IMR-90 (cell line): ENCODE measurements around the gene CHMP4A. TPM values are rescaled to one million over a fixed set of nuclear protein-coding genes. Genes with fewer than 3 reads are reported as not detected.

ENCODE experiments used
- ATAC-seq: fragments of 200-7000 bp; cut with Tn5 transposase; 2 replicates; pipeline ENCODE4 v1.9.1; 2020; ENCODE audit warnings: low read depth, mild to moderate bottlenecking, moderate library complexity
- BruUV-seq: library from RNA; stranded (reverse); fragments of 400-500 nt; replicated peaks from 2 replicates; lab custom pipeline; 2021; lab: Mats Ljungman, UMichigan
- CTCF ChIA-PET: fragments of 300-600 bp; formaldehyde crosslinking; extraction: SDS; loops from one replicate; lab custom pipeline; 2021; ENCODE audit warnings: antibody characterized with exemption; lab: Yijun Ruan, JAX
- POLR2A ChIA-PET: fragments of 300-600 bp; sonication (Branson Sonifier 250); formaldehyde crosslinking; loops from one replicate; lab custom pipeline; 2022; ENCODE audit warnings: antibody characterized with exemption; ENCODE audit not compliant: unreplicated experiment; lab: Charles Lee
- DNase-seq: peaks from one replicate; pipeline ENCODE4 v3.0.0; 2013
- H2AFZ ChIP-seq: replicated peaks from 2 replicates; pipeline ENCODE3; 2013; ENCODE audit warnings: low read length, mild to moderate bottlenecking; ENCODE audit not compliant: poor library complexity
- H2AK5ac ChIP-seq: 2 replicates; pipeline ENCODE4 v1.6.1; 2013; ENCODE audit warnings: low read depth, low read length, inconsistent platforms
- H2AK9ac ChIP-seq: replicated peaks from 2 replicates; pipeline ENCODE3; 2013; ENCODE audit warnings: mild to moderate bottlenecking, low read depth, low read length, moderate library complexity; ENCODE audit not compliant: poor library complexity
- H2BK120ac ChIP-seq: 2 replicates; pipeline ENCODE4 v1.6.1; 2013; ENCODE audit warnings: low read depth, low read length, inconsistent platforms
- H2BK15ac ChIP-seq: 3 replicates; pipeline ENCODE4 v1.6.1; 2013; ENCODE audit warnings: low read depth, low read length, inconsistent platforms
- H2BK20ac ChIP-seq: 2 replicates; pipeline ENCODE4 v1.6.1; 2013; ENCODE audit warnings: low read depth, mild to moderate bottlenecking, inconsistent platforms, low read length, moderate library complexity
- H2BK5ac ChIP-seq: 2 replicates; pipeline ENCODE4 v1.6.1; 2013; ENCODE audit warnings: mild to moderate bottlenecking, low read depth, low read length, inconsistent platforms; ENCODE audit not compliant: poor library complexity, severe bottlenecking
- H3K14ac ChIP-seq: replicated peaks from 2 replicates; pipeline ENCODE4 v1.6.1; 2013; ENCODE audit warnings: low read depth, low read length, inconsistent platforms
- H3K18ac ChIP-seq: 2 replicates; pipeline ENCODE4 v1.6.1; 2013; ENCODE audit warnings: low read depth, low read length, control low read depth
- H3K23ac ChIP-seq: 2 replicates; pipeline ENCODE4 v1.6.1; 2013; ENCODE audit warnings: low read depth, low read length, inconsistent platforms
- H3K27ac ChIP-seq: 2 replicates; pipeline ENCODE4 v1.5.1; 2013; ENCODE audit warnings: mild to moderate bottlenecking, control low read depth, low read length; ENCODE audit not compliant: insufficient read depth
- H3K27me3 ChIP-seq: 2 replicates; pipeline ENCODE4 v1.6.1; 2013; ENCODE audit warnings: low read length; ENCODE audit not compliant: control insufficient read depth, insufficient read depth
- H3K36me3 ChIP-seq: 2 replicates; pipeline ENCODE4 v1.6.1; 2013; ENCODE audit warnings: low read length, mixed read lengths; ENCODE audit not compliant: control insufficient read depth, insufficient read depth
- H3K4ac ChIP-seq: 2 replicates; pipeline ENCODE4 v1.6.1; 2013; ENCODE audit warnings: low read depth, low read length, inconsistent platforms
- H3K4me1 ChIP-seq: 2 replicates; pipeline ENCODE4 v1.6.1; 2013; ENCODE audit warnings: low read length, mixed read lengths; ENCODE audit not compliant: control insufficient read depth, insufficient read depth
- H3K4me2 ChIP-seq: 2 replicates; pipeline ENCODE4 v1.6.1; 2013; ENCODE audit warnings: low read depth, mild to moderate bottlenecking, control low read depth, low read length, moderate library complexity
- H3K4me3 ChIP-seq: 2 replicates; pipeline ENCODE4 v1.5.1; 2013; ENCODE audit warnings: low read depth, mild to moderate bottlenecking, control low read depth, low read length, moderate library complexity; ENCODE audit not compliant: insufficient read depth
- H3K56ac ChIP-seq: 2 replicates; pipeline ENCODE4 v1.6.1; 2013; ENCODE audit warnings: low read length, inconsistent platforms; ENCODE audit not compliant: insufficient read depth; ENCODE audit errors: extremely low read depth
- H3K79me1 ChIP-seq, 2 experiments: 2 replicates each; pipeline ENCODE4 v1.6.1; 2013; ENCODE audit warnings: low read length in 2 of 2, inconsistent platforms in 1 of 2, low read depth in 1 of 2
- H3K9ac ChIP-seq: 2 replicates; pipeline ENCODE4 v1.6.1; 2013; ENCODE audit warnings: low read depth, low read length, control low read depth
- H3K9me1 ChIP-seq: 2 replicates; pipeline ENCODE4 v1.6.1; 2013; ENCODE audit warnings: low read length, inconsistent platforms; ENCODE audit not compliant: insufficient read depth
- H3K9me3 ChIP-seq: 2 replicates; pipeline ENCODE4 v1.6.1; 2013; ENCODE audit warnings: low read length; ENCODE audit not compliant: control insufficient read depth, insufficient read depth
- H4K20me1 ChIP-seq: 2 replicates; pipeline ENCODE4 v1.6.1; 2013; ENCODE audit warnings: low read length, inconsistent platforms; ENCODE audit not compliant: insufficient read depth
- H4K5ac ChIP-seq: 2 replicates; pipeline ENCODE4 v1.6.1; 2013; ENCODE audit warnings: mild to moderate bottlenecking, low read depth, low read length, control low read depth
- H4K8ac ChIP-seq, 2 experiments: 2 replicates each; pipeline ENCODE4 v1.6.1; 2013; ENCODE audit warnings: low read depth in 2 of 2, low read length in 2 of 2, control low read depth in 1 of 2, inconsistent platforms in 1 of 2
- H4K91ac ChIP-seq: 2 replicates; pipeline ENCODE4 v1.6.1; 2013; ENCODE audit warnings: low read depth, low read length, inconsistent platforms; ENCODE audit not compliant: insufficient read depth
- BHLHE40 ChIP-seq: fragments of 150-350 bp; IDR thresholded peaks from 2 replicates; pipeline ENCODE4 v1.6.1; 2016; ENCODE audit warnings: mild to moderate bottlenecking, low read depth, low read length
- CEBPB ChIP-seq: IDR thresholded peaks from 2 replicates; pipeline ENCODE4 v1.6.1; 2012; ENCODE audit warnings: low read depth, low read length, improper control_type of control experiment
- CHD1 ChIP-seq: IDR thresholded peaks from 2 replicates; pipeline ENCODE4 v1.6.1; 2012; ENCODE audit warnings: low read depth, low read length, improper control_type of control experiment
- FOS ChIP-seq: fragments of 150-350 bp; IDR thresholded peaks from 2 replicates; pipeline ENCODE4 v1.6.1; 2016; ENCODE audit warnings: low read depth, low read length
- MAFK ChIP-seq: IDR thresholded peaks from 2 replicates; pipeline ENCODE4 v1.6.1; 2012; ENCODE audit warnings: low read depth, low read length, improper control_type of control experiment
- MAZ ChIP-seq: IDR thresholded peaks from 2 replicates; pipeline ENCODE4 v1.6.1; 2012; ENCODE audit warnings: low read depth, mild to moderate bottlenecking, low read length, improper control_type of control experiment, moderate library complexity, borderline replicate concordance
- NFE2L2 ChIP-seq: fragments of 150-350 bp; IDR thresholded peaks from 2 replicates; pipeline ENCODE4 v1.6.1; 2016; ENCODE audit warnings: low read depth, mild to moderate bottlenecking, low read length
- POLR2A ChIP-seq: IDR thresholded peaks from 2 replicates; pipeline ENCODE4 v1.6.1; 2012; ENCODE audit warnings: mild to moderate bottlenecking, low read depth, low read length
- RAD21 ChIP-seq: IDR thresholded peaks from 2 replicates; pipeline ENCODE4 v1.6.1; 2012; ENCODE audit warnings: low read length, improper control_type of control experiment
- RFX5 ChIP-seq: IDR thresholded peaks from 2 replicates; pipeline ENCODE4 v1.8.0; 2012; ENCODE audit warnings: low read depth, mild to moderate bottlenecking, low read length, moderate library complexity
- SMC3 ChIP-seq: fragments of 150-350 bp; IDR thresholded peaks from 2 replicates; pipeline ENCODE4 v1.6.1; 2016; ENCODE audit warnings: low read depth, mild to moderate bottlenecking, antibody characterized with exemption, low read length, moderate library complexity
- WGBS, 2 experiments: methylation state at CpG; one replicate each; pipeline versions ENCODE4 v1.1.5 to v1.1.7; 2013; ENCODE audit warnings: missing lambda C conversion rate in 2 of 2; ENCODE audit not compliant: insufficient read length in 1 of 2; ENCODE audit errors: extremely low coverage in 2 of 2; 5-methylcytosine and 5-hydroxymethylcytosine counted together
- dilution Hi-C: fragments of 300-500 bp; cut with HindIII; formaldehyde crosslinking; loops from one replicate; pipeline ENCODE4 v1.14.3; 2018; ENCODE audit warnings: low sequenced_read_pairs; ENCODE audit not compliant: unreplicated experiment
- in situ Hi-C: fragments of 300-500 bp; cut with MboI; formaldehyde crosslinking; loops from 3 replicates; pipeline ENCODE4 v1.14.3; 2019; ENCODE audit warnings: low sequenced_read_pairs, inconsistent platforms, mixed read lengths
- intact Hi-C: fragments of 100-400 bp; cut with micrococcal nuclease; formaldehyde crosslinking; loops from 2 replicates; pipeline ENCODE4 v1.10.0; 2022
- polyA plus RNA-seq, 3 experiments: library from polyadenylated mRNA; depleted of rRNA; stranded (reverse); fragments of >200 nt; gene quantifications; 2 replicates each; pipeline ENCODE4 v1.2.3, GENCODE V29; 2012; ENCODE audit warnings: low replicate concordance in 1 of 3
- total RNA-seq: library from RNA; depleted of rRNA; stranded (reverse); fragments of >200 nt; gene quantifications from 2 replicates; pipeline ENCODE4 v1.2.3, GENCODE V29; 2012
- TF ChIP-seq, protein P1 (sequence below): fragments of 150-350 bp; IDR thresholded peaks from 2 replicates; pipeline ENCODE4 v1.6.1; 2017; ENCODE audit warnings: mild to moderate bottlenecking, antibody characterized with exemption, low read length, low read depth
- TF ChIP-seq, protein P2 (sequence below): conservative IDR thresholded peaks from 2 replicates; pipeline ENCODE4 v1.5.1; 2012; ENCODE audit warnings: mild to moderate bottlenecking, low read depth, low read length, improper control_type of control experiment

Gene CHMP4A
- total and polyA plus RNA-seq, 2 of the 4 experiments (the other 2 are of a cell fraction) = 22.0 to 63.8 TPM

DNA sequence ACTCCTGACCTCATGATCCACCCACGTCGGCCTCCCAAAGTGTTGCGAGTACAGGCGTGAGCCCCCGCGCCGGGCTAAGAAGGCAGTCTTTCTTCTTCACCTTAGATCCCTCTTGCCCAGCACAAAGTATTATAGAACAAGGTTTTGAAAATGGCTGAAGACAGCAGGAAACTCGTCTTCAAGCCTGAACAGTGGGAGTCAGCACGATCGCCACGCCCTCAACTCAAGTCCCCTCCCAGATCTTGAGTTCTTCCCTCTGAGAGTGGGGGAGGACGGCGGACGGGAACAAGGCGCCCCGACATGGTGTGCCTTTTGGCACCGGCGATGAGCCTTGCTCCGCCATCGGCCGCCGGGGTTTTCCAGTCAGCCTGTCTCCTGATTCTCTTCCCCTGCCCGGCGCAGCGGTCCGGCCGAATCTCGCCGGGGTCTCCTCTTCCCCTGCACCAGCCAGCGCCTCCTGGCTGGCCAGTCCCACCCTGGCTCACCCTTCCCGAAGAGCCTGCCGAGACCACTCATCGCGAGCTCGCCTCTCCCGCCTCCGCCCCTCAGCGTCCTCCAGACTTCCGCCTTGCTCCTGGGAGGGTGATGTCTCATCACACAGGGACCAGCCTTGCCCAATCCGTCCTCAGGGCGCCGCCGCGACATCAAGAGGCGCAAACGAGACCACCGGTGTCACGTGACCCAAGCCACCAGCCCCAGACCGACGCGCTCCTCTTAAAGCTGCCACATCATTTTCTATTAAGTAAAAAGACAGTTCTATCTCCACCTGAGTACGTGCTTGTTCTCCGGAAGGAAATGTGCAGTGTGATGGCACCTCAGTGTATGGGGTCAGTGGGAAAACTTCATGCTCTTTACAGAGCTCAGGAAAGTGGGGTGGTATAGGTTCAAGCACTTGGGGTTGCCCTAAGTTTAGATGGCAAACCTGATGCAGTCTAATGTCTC is at the start of gene CHMP4A (continued):
- TF ChIP-seq, protein P1, sequence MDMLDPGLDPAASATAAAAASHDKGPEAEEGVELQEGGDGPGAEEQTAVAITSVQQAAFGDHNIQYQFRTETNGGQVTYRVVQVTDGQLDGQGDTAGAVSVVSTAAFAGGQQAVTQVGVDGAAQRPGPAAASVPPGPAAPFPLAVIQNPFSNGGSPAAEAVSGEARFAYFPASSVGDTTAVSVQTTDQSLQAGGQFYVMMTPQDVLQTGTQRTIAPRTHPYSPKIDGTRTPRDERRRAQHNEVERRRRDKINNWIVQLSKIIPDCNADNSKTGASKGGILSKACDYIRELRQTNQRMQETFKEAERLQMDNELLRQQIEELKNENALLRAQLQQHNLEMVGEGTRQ = peak; percentile 98

DNA sequence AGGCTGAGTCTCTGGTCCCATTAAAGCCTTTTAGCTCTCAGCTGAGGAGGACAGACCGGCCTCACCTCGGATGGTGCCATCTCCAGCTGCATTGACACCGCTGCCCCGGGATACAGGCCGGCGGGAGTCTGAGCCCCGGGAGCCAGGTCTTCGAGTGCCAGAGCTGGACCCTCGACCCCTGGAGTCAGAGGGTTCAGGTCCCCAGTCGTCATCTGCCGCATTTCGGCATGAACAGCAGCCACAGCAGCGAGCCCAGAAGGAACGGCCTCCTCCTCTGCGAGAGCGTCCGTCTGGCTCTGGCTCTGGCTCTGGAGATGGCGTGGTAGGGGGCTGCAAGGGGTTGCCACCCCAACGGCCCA is 48.7 kb upstream of the CHMP4A start:
- dilution Hi-C loops = no loop called here
- H2AK9ac ChIP-seq = no peak overlapping the region
- no peak overlapping the region for H2AK5ac ChIP-seq
- TF ChIP-seq MAFK (no peak), MAZ (no peak), RAD21 (no peak), POLR2A (no peak), SMC3 (no peak), CHD1 (no peak), CEBPB (no peak), FOS (no peak), NFE2L2 (no peak), BHLHE40 (no peak), RFX5 (no peak)
- TF ChIP-seq, protein P1 = no peak
- TF ChIP-seq, protein P2, sequence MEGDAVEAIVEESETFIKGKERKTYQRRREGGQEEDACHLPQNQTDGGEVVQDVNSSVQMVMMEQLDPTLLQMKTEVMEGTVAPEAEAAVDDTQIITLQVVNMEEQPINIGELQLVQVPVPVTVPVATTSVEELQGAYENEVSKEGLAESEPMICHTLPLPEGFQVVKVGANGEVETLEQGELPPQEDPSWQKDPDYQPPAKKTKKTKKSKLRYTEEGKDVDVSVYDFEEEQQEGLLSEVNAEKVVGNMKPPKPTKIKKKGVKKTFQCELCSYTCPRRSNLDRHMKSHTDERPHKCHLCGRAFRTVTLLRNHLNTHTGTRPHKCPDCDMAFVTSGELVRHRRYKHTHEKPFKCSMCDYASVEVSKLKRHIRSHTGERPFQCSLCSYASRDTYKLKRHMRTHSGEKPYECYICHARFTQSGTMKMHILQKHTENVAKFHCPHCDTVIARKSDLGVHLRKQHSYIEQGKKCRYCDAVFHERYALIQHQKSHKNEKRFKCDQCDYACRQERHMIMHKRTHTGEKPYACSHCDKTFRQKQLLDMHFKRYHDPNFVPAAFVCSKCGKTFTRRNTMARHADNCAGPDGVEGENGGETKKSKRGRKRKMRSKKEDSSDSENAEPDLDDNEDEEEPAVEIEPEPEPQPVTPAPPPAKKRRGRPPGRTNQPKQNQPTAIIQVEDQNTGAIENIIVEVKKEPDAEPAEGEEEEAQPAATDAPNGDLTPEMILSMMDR = no peak
- H3K27me3 ChIP-seq = no peaks in the 10 kb centered on the region
- 79% methylated on average over 11 of the region's 19 CpGs; no CpG with 5 or more reads in 1 of the 2 experiments for WGBS, 2 experiments
- ChIA-PET CTCF (interaction anchor here (0.6 to 1.5 kb wide), 3 partner anchors 9 to 1062 kb away, joined by 3 to 4 read pairs (median 3); partner anchors contain the start of gene TINF2), POLR2A (no interaction called here)
- no peak for DNase-seq
- H3K4me2 ChIP-seq = no peak overlapping the region
- H2BK20ac ChIP-seq = no peak overlapping the region
- no peak overlapping the region for H3K9ac ChIP-seq
- in situ Hi-C loops = no loop called here
- intact Hi-C loops = no loop called here
- no peak overlapping the region for H3K4me3 ChIP-seq
- no peak overlapping the region for H2AFZ ChIP-seq
- H3K23ac ChIP-seq = no peak overlapping the region
- no TSS peak for BruUV-seq
- no peak overlapping the region for H3K4ac ChIP-seq
- H3K36me3 ChIP-seq = peaks cover 13% of the 10 kb centered on the region; the same call in 1 of the 2 replicates
- no peak for ATAC-seq
- no peaks in the 10 kb centered on the region for H3K9me3 ChIP-seq
- no peak overlapping the region for H3K56ac ChIP-seq
- H3K9me1 ChIP-seq = peaks cover 16% of the 10 kb centered on the region; the same call in 1 of the 2 replicates
- H3K4me1 ChIP-seq = peaks cover 8% of the 10 kb centered on the region
- no peak overlapping the region for H2BK5ac ChIP-seq
- H3K14ac ChIP-seq = no peak overlapping the region
- H3K27ac ChIP-seq = no peak overlapping the region
- H3K18ac ChIP-seq = no peak overlapping the region
- peaks cover 0 to 2% of the 10 kb centered on the region in 2 experiments; a peak in 1 of 4 replicates for H3K79me1 ChIP-seq
- no peaks in the 10 kb centered on the region for H4K20me1 ChIP-seq
- H4K5ac ChIP-seq = no peak overlapping the region
- H2BK120ac ChIP-seq = no peak overlapping the region
- no peak overlapping the region for H4K91ac ChIP-seq
- no peak overlapping the region for H2BK15ac ChIP-seq
- no peak overlapping the region for H4K8ac ChIP-seq
